Dendritic cell treated with granulocyte-macrophage colony-stimulating factor and Interleukin-4, amounts not matched to agents 40 ng/mL and 50 ng/mL, for 4 days (primary cell): ENCODE measurements around the gene NCOA5.
A peak's percentile ranks its signal among the peaks of the same experiment; 100 is the strongest.

Experiments
- H3K27ac Mint-ChIP-seq: one replicate; pipeline ENCODE4 v1.8.0; 2022; ENCODE audit warnings: mild to moderate bottlenecking, mixed read lengths
- H3K27me3 Mint-ChIP-seq: one replicate; pipeline ENCODE4 v1.8.0; 2022; ENCODE audit warnings: mild to moderate bottlenecking, mixed read lengths
- H3K36me3 Mint-ChIP-seq: one replicate; pipeline ENCODE4 v1.8.0; 2022; ENCODE audit warnings: low read depth, mixed read lengths
- H3K4me1 Mint-ChIP-seq: one replicate; pipeline ENCODE4 v1.8.0; 2022; ENCODE audit warnings: low read depth, mixed read lengths
- H3K4me3 Mint-ChIP-seq: one replicate; pipeline ENCODE4 v1.8.0; 2022; ENCODE audit warnings: mild to moderate bottlenecking, moderate library complexity, mixed read lengths
- H3K9me3 Mint-ChIP-seq: one replicate; pipeline ENCODE4 v1.8.0; 2022; ENCODE audit warnings: mixed read lengths
- intact Hi-C: fragments of 100-400 bp; cut with micrococcal nuclease; formaldehyde crosslinking; loops from one replicate; pipeline ENCODE4 v1.15.0; 2022

Gene NCOA5

DNA sequence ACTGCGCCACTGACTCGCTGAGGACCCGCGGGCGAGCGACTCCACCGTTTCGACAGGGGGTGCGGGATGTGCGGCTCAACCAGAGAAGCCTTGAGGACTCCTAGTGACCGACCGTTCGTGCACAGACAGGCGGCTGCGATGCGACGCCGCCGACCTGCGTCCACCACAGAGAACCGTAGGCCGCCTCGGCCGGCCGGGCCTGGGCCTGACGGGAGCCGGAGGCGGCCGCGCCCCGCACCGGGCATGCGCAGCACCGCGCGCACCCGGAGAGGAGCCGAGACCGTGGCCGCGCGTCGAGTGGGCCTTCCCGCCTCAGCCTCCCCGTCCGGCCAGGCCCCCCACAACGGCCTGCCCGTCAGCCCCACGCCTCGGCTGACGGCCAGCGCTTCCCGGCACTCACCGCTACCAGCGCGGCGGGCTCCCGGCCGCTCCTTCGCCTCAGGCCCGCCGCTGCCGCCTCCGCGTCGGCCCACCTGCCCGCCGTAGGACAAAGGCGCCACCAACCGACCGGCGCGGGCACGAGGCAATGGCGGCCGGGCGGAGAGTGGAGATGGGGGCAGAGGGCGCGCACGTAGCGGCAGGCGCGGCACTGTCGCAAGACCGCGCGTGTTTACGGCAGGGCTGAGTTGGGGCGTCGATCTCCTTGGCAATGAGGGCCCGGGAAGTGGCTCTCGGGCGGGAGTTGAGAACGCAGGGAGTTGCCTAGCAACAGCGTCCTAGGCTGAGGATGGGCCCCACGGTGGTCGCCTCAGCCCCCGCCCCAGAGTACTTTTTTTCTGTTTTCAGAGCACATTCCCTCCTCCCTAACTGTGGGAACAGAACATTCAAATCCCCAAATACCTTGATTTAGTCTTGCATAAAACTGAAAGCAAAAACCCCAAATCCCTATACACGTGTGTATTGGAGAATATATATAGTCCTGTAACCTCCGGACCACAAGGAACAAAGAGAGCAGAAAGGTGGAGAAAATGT is at the start of gene NCOA5:
NCOA5 (minus strand) TSS at position 546 of the 972 bp plus-strand sequence. CDS start 10,538 bp downstream, outside the sequence.
- no peaks in the 10 kb centered on the region for H3K9me3 Mint-ChIP-seq
- intact Hi-C loops: loop anchor here (2.0 to 5.0 kb wide), 2 partner anchors 67 to 117 kb away; partner anchors contain the start of gene ZNF335
- H3K4me1 Mint-ChIP-seq: peaks cover 38% of the 10 kb centered on the region
- H3K36me3 Mint-ChIP-seq: peaks cover 30% of the 10 kb centered on the region
- H3K4me3 Mint-ChIP-seq: peak within 1 kb of the TSS; percentile 90
- H3K27ac Mint-ChIP-seq: peak within 1 kb of the TSS; percentile 96
- peaks cover 6% of the 10 kb centered on the region for H3K27me3 Mint-ChIP-seq

DNA sequence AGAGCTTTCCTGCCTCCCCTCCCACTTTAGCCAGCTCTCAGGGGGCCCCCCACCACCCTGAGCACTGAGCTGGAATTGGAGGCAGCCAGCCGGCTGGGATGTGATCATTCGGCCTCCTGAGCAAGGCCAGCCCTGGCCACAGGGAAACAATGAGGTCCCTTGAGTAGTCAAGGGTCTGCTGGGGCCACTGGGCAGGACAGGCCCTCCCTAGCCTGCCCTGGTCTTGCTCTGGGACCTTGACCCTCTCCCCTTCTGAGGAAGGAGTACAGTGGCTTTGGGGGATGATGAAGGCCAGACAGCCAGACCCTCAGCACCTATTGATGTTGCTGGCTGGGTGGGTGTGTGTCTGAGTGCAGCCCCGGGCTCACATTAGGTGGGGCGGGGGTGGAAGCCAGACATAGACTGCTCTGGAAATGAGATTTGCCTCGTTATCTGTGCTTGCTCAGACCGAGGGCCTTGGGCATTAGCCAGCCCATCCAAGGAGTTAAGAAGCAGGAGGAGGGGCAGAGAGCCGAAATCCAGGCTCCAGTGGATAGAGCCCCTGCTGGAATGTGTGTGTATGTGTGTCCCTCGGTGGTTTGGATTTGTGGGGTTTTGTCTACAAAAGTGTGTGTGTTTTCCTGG is 49.6 kb upstream of the NCOA5 start:
- Mint-ChIP-seq H3K36me3 (no peaks in the 10 kb centered on the region), H3K4me1 (no peaks in the 10 kb centered on the region), H3K27me3 (peaks cover 63% of the 10 kb centered on the region), H3K27ac (no peak overlapping the region), H3K9me3 (no peaks in the 10 kb centered on the region), H3K4me3 (no peak overlapping the region)
- intact Hi-C loops: no loop called here

DNA sequence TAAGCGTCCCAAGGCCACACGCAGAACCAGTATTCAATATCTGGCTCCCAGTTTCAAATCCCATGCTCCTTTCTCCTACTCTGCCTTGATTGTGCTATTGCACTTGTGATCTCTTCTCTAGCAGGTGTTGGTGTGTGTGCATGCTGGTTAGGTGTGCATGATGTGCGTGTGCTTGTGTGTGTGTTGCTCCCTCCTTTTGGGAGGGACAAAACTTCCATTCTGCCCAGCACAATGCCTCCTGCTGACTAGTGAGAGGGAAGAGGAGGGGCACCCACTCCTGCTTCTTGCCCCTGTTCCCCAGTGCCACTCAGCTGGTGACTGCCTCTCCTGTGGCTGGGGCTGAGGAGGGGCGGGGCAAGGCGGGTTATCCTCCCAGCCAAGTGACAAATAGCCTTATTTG is 48.1 kb upstream of the NCOA5 start:
- Mint-ChIP-seq H3K36me3 (no peaks in the 10 kb centered on the region), H3K4me3 (no peak overlapping the region), H3K9me3 (no peaks in the 10 kb centered on the region), H3K27ac (no peak overlapping the region), H3K27me3 (peaks cover 66% of the 10 kb centered on the region), H3K4me1 (peaks cover 2% of the 10 kb centered on the region)
- intact Hi-C loops: no loop called here

DNA sequence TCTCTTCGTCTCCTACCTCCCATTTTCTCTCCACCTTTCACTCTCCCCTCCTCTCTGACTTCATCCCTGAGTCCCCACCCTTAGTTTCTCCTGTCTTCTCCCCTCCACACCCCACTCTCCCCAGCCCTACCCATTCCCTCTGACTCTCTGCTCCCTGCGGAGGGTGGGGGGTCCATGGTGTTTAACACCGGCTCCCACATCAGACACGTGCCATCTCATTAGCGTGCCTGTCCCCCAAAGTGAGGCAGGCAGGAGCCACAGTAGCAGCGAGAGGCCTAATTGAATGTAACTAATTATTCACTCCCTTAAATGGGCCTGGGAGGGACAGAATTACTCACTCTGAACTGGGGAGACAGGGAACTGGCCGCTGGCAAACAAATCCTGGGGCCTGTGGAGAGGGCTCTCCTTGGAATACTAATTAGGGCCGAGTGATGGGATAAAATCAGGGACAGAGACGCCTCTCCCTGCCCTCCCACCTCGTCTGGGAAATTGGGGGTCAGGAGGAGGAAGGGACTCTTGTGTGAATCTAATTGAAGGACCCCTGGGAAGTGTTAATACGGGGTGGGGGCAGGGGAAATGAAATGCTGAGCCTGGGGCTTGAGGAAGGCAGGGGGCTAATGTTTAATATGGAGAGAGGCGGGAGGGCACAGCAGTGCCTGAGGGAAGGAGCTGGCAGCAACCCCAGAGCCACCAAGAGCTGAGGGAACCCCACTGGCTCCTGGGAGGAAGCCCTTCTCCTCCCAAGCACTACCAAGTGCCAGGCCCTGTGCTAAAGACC is 46.3 kb upstream of the NCOA5 start:
- intact Hi-C loops: no loop called here
- Mint-ChIP-seq H3K27me3 (peaks cover 59% of the 10 kb centered on the region), H3K27ac (no peak overlapping the region), H3K4me3 (no peak overlapping the region), H3K36me3 (no peaks in the 10 kb centered on the region), H3K9me3 (no peaks in the 10 kb centered on the region), H3K4me1 (peaks cover 16% of the 10 kb centered on the region)

DNA sequence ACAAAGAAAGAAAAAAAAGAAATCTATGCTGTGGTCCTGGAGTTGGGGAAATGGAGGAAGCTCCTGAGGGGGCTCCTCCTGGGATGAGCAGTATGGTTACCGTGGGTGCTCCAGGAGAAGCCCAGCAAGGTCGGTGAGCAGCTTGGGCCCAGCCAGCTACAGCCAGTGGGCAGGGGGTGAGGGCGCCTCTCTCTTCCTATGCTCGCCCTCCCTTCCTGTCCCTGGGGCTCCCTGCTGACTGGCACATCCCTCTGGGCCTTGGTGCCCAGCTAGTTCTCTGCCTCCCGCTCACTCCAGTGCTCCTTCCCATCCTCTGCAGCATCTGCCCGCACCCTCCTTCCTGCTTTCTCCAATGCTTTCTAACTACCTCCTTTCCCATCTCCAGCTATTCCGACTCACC is 45.0 kb upstream of the NCOA5 start:
- H3K36me3 Mint-ChIP-seq: no peaks in the 10 kb centered on the region
- intact Hi-C loops: loop anchor here (5.0 kb wide), 1 partner anchor 118 kb away; no protein-coding TSS in a partner anchor
- H3K27me3 Mint-ChIP-seq: peaks cover 50% of the 10 kb centered on the region
- peaks cover 26% of the 10 kb centered on the region for H3K4me1 Mint-ChIP-seq
- H3K27ac Mint-ChIP-seq: no peak overlapping the region
- H3K9me3 Mint-ChIP-seq: no peaks in the 10 kb centered on the region
- H3K4me3 Mint-ChIP-seq: no peak overlapping the region

DNA sequence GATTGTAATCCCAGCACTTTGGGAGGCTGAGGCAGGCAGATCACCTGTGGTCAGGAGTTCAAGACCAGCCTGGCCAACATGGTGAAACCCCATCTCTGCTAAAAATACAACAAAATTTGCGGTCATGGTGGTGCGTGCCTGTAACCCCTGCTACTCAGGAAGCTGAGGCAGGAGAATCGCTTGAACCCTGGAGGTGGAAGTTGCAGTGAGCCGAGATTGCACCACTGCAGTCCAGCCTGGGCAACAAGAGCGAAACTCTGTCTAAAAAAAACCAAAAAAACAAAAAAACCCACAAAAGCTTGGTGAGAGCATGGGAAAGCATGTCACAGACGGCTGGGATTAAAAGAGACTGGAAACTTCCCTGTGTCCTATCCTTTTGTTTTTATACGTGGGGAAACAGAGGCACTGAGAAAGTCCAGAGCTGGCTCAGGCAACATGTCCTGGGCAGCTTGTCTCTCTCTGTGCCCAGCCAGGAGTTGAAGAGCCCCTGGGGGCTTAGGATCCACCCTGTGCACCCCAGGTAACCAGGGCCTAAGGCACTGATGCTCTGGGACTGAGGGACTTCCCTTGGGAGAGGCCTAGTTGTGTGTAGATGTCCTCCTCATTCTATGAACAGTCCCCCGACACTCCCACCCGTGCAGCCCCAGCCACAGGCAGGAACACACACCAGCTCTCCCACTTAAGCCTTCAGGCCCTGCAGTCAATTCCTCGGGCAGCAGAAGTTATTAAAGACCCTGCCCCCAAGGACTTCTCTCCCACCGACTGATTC is 44.3 kb upstream of the NCOA5 start:
- Mint-ChIP-seq H3K4me1 (peaks cover 28% of the 10 kb centered on the region), H3K27me3 (peaks cover 46% of the 10 kb centered on the region), H3K9me3 (no peaks in the 10 kb centered on the region), H3K36me3 (peaks cover 4% of the 10 kb centered on the region), H3K4me3 (no peak overlapping the region), H3K27ac (no peak overlapping the region)
- intact Hi-C loops: loop anchor here (2.0 to 5.0 kb wide), 4 partner anchors 118 to 305 kb away; no protein-coding TSS in a partner anchor

DNA sequence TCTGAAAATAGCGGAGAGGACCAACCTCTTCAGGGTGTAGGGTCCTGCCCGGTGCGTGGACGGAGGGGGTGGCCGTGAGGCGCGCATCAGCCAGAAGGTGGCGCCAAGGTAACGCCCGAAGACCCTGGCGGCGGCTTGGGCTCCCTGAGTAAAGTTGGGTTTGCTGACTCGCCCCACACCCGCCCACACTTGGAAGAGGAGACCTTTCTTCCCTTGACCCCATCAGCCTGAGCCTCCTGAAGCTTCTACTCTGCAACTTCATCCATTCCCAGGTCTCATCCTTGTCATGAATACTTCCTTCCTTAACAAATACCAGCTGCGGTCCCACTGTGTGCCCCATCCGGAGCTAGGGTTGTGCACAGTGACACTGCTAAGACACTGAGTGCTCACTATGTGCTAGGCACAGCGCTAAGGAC is 43.0 kb upstream of the NCOA5 start:
- Mint-ChIP-seq H3K36me3 (peaks cover 18% of the 10 kb centered on the region), H3K4me3 (no peak overlapping the region), H3K9me3 (no peaks in the 10 kb centered on the region), H3K27me3 (peaks cover 40% of the 10 kb centered on the region), H3K27ac (no peak overlapping the region), H3K4me1 (peaks cover 37% of the 10 kb centered on the region)
- intact Hi-C loops: loop anchor here (2.0 to 5.0 kb wide), 4 partner anchors 120 to 306 kb away; no protein-coding TSS in a partner anchor

DNA sequence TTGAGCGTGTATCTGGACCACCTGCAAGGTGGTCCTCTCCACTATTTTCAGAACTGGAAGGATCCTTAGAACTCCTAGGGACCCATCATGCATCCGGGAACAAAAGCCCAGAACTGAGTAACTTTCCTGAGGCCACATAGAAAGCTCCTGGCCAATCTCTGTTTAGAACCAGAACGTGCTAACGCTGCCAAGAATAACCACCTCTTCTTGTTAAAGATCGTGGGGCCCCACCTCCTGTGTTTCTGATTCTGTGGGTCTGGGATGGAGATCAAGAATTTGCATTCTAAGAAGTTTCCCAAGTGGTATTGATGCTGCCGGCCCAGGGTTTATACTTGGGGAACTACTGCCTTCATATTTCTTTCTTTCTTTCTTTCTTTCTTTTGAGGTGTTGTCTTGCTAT is 41.6 kb upstream of the NCOA5 start:
- Mint-ChIP-seq H3K4me3 (no peak overlapping the region), H3K27ac (no peak overlapping the region), H3K4me1 (peaks cover 40% of the 10 kb centered on the region), H3K9me3 (no peaks in the 10 kb centered on the region), H3K36me3 (peaks cover 31% of the 10 kb centered on the region), H3K27me3 (peaks cover 38% of the 10 kb centered on the region)
- intact Hi-C loops: loop anchor here (5.0 kb wide), 1 partner anchor 121 kb away; no protein-coding TSS in a partner anchor

DNA sequence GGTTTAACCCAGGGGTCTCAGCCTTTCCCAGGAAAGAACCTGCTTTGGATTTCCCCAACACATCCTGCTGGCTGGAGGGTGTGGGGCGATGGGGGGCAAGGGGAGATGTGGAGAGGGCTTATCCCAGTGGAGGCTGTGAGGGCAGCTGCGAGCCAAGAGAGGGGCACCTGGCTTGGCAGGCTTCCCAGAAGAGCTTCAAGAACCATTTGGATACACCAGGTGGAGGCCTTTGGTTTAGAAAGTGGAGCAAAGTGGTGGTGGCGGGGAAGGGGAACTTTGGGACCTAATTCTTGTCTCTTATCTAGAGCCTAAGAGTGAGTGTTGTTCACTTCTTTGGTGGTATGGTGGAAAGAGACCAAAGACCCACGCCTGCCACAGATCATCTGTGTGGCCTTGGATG is 40.8 kb upstream of the NCOA5 start:
- intact Hi-C loops: loop anchor here (5.0 kb wide), 1 partner anchor 122 kb away; no protein-coding TSS in a partner anchor

DNA sequence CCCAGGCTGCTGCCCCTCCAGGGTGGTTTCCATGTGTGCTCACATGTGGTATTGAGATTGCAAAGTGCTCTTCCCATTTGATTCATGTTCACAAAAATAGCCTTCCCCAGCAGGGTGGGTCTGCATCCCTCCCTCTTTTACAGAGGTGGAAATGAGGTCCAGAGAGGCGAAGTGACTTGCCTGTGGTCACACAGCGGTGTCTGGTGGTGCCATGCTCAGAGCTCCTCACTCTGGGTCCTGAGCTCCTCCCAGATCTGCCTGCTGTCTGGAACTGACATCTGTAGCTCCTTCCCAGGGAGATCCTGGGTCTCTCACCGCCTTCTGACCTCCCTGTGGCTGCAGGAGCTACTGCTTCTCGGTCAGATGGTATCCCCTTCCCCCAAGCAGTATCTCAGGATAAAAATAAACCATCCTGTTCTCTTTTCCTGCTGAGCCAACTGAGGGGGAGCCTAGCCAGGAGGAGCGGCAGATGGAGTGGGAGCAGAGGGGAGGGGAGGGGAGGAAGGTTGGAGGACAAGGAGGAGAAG is 40.3 kb upstream of the NCOA5 start:
- H3K36me3 Mint-ChIP-seq: peaks cover 45% of the 10 kb centered on the region
- no peak overlapping the region for H3K4me3 Mint-ChIP-seq
- H3K4me1 Mint-ChIP-seq: peaks cover 43% of the 10 kb centered on the region
- H3K9me3 Mint-ChIP-seq: no peaks in the 10 kb centered on the region
- peaks cover 28% of the 10 kb centered on the region for H3K27me3 Mint-ChIP-seq
- H3K27ac Mint-ChIP-seq: no peak overlapping the region
- intact Hi-C loops: loop anchor here (5.0 kb wide), 1 partner anchor 122 kb away; no protein-coding TSS in a partner anchor

More for the DNA sequence above, 40.8 kb upstream of the NCOA5 start:
- no peaks in the 10 kb centered on the region for H3K9me3 Mint-ChIP-seq
- H3K27ac Mint-ChIP-seq: no peak overlapping the region
- peaks cover 39% of the 10 kb centered on the region for H3K36me3 Mint-ChIP-seq
- peaks cover 30% of the 10 kb centered on the region for H3K27me3 Mint-ChIP-seq
- peaks cover 43% of the 10 kb centered on the region for H3K4me1 Mint-ChIP-seq
- no peak overlapping the region for H3K4me3 Mint-ChIP-seq

DNA sequence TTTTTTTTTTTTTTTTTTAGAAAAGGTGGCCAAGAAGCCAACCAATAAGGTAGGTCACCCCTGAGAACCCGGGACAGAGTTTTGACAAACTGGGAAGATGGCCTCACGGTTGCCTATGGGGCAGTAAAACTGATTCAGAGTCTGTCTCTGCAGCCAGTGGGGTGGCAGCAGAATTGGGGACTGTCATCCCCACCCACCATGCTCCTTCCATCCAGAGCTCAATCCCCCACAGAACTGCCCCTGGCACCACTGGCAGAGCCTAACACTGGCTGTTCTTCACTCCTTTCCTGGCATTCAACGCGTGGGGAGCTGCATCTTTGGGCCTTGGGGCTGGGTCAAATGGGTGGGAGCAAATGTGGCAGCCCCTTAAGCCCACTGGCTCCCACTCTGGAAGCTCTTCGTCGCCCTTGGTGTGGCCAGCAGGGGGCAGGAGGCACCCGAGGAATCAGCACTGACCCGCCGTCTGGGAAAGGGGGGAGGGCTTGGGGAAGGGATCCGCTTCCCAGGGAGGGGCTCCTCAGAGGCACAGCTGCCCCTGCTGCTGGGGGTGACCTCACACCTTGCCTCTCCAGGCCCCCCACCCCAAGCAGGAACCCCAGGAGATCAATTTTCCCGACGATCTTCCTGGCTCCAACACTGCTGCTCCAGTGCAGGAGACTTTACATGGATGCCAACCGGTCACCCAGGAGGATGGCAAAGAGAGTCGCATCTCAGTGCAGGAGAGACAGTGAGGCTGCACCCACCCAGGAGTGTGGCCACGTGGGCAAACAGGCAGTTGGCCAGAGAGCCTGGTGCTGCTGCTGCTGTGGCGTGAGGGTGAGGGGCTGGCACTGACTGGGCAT is 38.8 kb upstream of the NCOA5 start:
- peaks cover 47% of the 10 kb centered on the region for H3K4me1 Mint-ChIP-seq
- intact Hi-C loops: no loop called here

DNA sequence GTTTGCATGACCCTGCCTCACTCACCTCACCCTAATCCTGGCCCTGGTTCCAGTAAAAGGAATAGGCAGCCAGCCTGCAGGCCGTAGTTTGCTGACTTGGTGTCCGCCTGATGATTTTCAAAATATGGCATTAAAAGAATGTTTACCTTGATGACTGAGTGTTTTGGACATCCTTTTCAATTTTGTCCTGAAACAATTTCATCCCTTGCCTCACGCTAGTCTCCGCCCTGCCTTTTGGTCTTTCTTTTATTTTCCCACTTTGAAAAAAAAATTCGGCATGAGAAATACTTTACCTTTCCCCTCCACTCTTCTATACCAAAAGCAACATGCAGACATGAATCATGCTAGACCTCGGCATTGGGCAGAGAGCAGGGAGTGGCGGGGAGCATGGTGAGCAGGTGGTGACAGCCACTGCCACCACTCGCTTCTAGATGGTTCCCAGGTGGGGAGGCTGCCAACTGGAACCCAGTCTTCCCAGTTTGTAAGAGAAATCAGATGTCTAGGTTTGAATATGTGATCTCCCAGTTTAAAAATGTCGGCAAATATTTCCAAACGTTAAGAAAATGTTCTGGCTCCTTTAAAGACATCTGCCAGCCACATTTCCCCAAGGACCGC is 37.7 kb upstream of the NCOA5 start:
- Mint-ChIP-seq H3K4me1 (peaks cover 48% of the 10 kb centered on the region), H3K9me3 (no peaks in the 10 kb centered on the region), H3K36me3 (peaks cover 70% of the 10 kb centered on the region), H3K27me3 (peaks cover 14% of the 10 kb centered on the region), H3K27ac (no peak overlapping the region), H3K4me3 (no peak overlapping the region)
- intact Hi-C loops: no loop called here

More for the DNA sequence above, 38.8 kb upstream of the NCOA5 start:
- Mint-ChIP-seq H3K9me3 (no peaks in the 10 kb centered on the region), H3K4me3 (no peak overlapping the region), H3K27me3 (peaks cover 21% of the 10 kb centered on the region), H3K36me3 (peaks cover 60% of the 10 kb centered on the region), H3K27ac (no peak overlapping the region)
